Mesendoderm (in vitro differentiated cells): ENCODE data around the gene PSMA1.
A peak's percentile ranks its signal among the peaks of the same experiment; 100 is the strongest.

ENCODE experiments used
- DNase-seq: peaks from one replicate; pipeline ENCODE4 v3.0.0; 2013
- H2AK5ac ChIP-seq: 2 replicates; pipeline ENCODE4 v1.6.1; 2013; ENCODE audit warnings: low read length, inconsistent platforms
- H2BK120ac ChIP-seq: 2 replicates; pipeline ENCODE4 v1.6.1; 2013; ENCODE audit warnings: low read depth, mild to moderate bottlenecking, low read length, moderate library complexity, mixed read lengths
- H2BK15ac ChIP-seq: replicated peaks from 2 replicates; pipeline ENCODE4 v1.6.1; 2013; ENCODE audit warnings: low read depth, mild to moderate bottlenecking, moderate library complexity
- H2BK5ac ChIP-seq: 2 replicates; pipeline ENCODE4 v1.6.1; 2013; ENCODE audit warnings: low read length, inconsistent platforms
- H3K18ac ChIP-seq: 2 replicates; pipeline ENCODE4 v1.6.1; 2013; ENCODE audit warnings: mild to moderate bottlenecking, low read length, mixed read lengths
- H3K23ac ChIP-seq: one replicate; pipeline ENCODE4 v1.6.1; 2013; ENCODE audit warnings: low read length
- H3K27ac ChIP-seq: 2 replicates; pipeline ENCODE4 v1.5.1; 2013; ENCODE audit warnings: low read depth, mild to moderate bottlenecking, inconsistent platforms, low read length, moderate library complexity
- H3K27me3 ChIP-seq: 2 replicates; pipeline ENCODE4 v1.6.1; 2013; ENCODE audit warnings: low read length, control low read depth, mild to moderate bottlenecking, inconsistent platforms; ENCODE audit not compliant: insufficient read depth, poor library complexity
- H3K36me3 ChIP-seq: 2 replicates; pipeline ENCODE4 v1.6.1; 2013; ENCODE audit warnings: low read length, inconsistent platforms; ENCODE audit not compliant: control insufficient read depth, insufficient read depth
- H3K4ac ChIP-seq: one replicate; pipeline ENCODE4 v1.6.1; 2013; ENCODE audit warnings: low read depth, mild to moderate bottlenecking, low read length, moderate library complexity
- H3K4me1 ChIP-seq: 2 replicates; pipeline ENCODE4 v1.6.1; 2013; ENCODE audit warnings: low read depth, low read length, inconsistent platforms; ENCODE audit not compliant: control insufficient read depth
- H3K4me2 ChIP-seq: 2 replicates; pipeline ENCODE4 v1.6.1; 2013; ENCODE audit warnings: low read length
- H3K4me3 ChIP-seq: 2 replicates; pipeline ENCODE4 v1.5.1; 2013; ENCODE audit warnings: mild to moderate bottlenecking, low read length
- H3K56ac ChIP-seq: one replicate; pipeline ENCODE4 v1.6.1; 2013; ENCODE audit warnings: low read length
- H3K79me1 ChIP-seq: 2 replicates; pipeline ENCODE4 v1.6.1; 2013; ENCODE audit warnings: low read length, inconsistent platforms
- H3K79me2 ChIP-seq: 2 replicates; pipeline ENCODE4 v1.6.1; 2013; ENCODE audit warnings: mild to moderate bottlenecking, low read length; ENCODE audit not compliant: control insufficient read depth, insufficient read depth
- H3K9ac ChIP-seq: 2 replicates; pipeline ENCODE4 v1.6.1; 2013; ENCODE audit warnings: low read length, inconsistent platforms
- H4K5ac ChIP-seq: one replicate; pipeline ENCODE4 v1.6.1; 2013; ENCODE audit warnings: low read length
- H4K8ac ChIP-seq: one replicate; pipeline ENCODE4 v1.6.1; 2013; ENCODE audit warnings: low read depth, mild to moderate bottlenecking, control low read depth, low read length, moderate library complexity
- WGBS: extraction: QIAGEN DNeasy Blood & Tissue Kit; methylation state at CpG from one replicate; pipeline ENCODE4 v1.1.7; 2013; ENCODE audit warnings: low lambda C conversion rate, missing lambda C conversion rate; ENCODE audit not compliant: insufficient coverage; ENCODE audit errors: extremely low coverage; 5-methylcytosine and 5-hydroxymethylcytosine counted together

The PSMA1 gene

GRCh38 chr11:14529321-14529720, 9.1 kb upstream of the PSMA1 start:
- no peaks in the 10 kb centered on the region for H3K79me2 ChIP-seq
- no peak overlapping the region for H3K4me3 ChIP-seq
- H4K8ac ChIP-seq = no peak overlapping the region
- no peak overlapping the region for H3K27ac ChIP-seq
- H3K4me2 ChIP-seq = no peak overlapping the region
- H4K5ac ChIP-seq = no peak overlapping the region
- peak overlapping the region; percentile 16 for H3K4ac ChIP-seq
- H3K23ac ChIP-seq = no peak overlapping the region
- H3K36me3 ChIP-seq = no peaks in the 10 kb centered on the region
- H3K4me1 ChIP-seq = peaks cover 5% of the 10 kb centered on the region
- H3K79me1 ChIP-seq = no peaks in the 10 kb centered on the region
- H3K9ac ChIP-seq = no peak overlapping the region
- H2BK15ac ChIP-seq = no peak overlapping the region
- H3K27me3 ChIP-seq = no peaks in the 10 kb centered on the region
- H2AK5ac ChIP-seq = no peak overlapping the region
- WGBS = no CpG with 5 or more reads among the region's 3 CpGs
- DNase-seq = peak; percentile 13
- H2BK120ac ChIP-seq = no peak overlapping the region
- no peak overlapping the region for H2BK5ac ChIP-seq
- no peak overlapping the region for H3K56ac ChIP-seq
- no peak overlapping the region for H3K18ac ChIP-seq

GRCh38 chr11:14522801-14523200, 2.6 kb upstream of the PSMA1 start:
- Histone ChIP-seq H3K4me3 (no peak overlapping the region), H3K27me3 (no peaks in the 10 kb centered on the region), H3K18ac (no peak overlapping the region), H3K23ac (no peak overlapping the region), H3K79me2 (peaks cover 14% of the 10 kb centered on the region), H3K36me3 (no peaks in the 10 kb centered on the region), H4K5ac (no peak overlapping the region), H3K27ac (no peak overlapping the region), H2BK15ac (no peak overlapping the region), H3K4me1 (no peaks in the 10 kb centered on the region), H3K4ac (no peak overlapping the region), H3K9ac (no peak overlapping the region), H3K56ac (no peak overlapping the region), H3K4me2 (no peak overlapping the region), H4K8ac (no peak overlapping the region), H3K79me1 (peaks cover 6% of the 10 kb centered on the region), H2AK5ac (no peak overlapping the region), H2BK5ac (no peak overlapping the region), H2BK120ac (no peak overlapping the region)
- no peak for DNase-seq
- no CpG with 5 or more reads among the region's 1 CpG for WGBS

GRCh38 chr11:14522245-14522644, 2.1 kb upstream of the PSMA1 start:
- Histone ChIP-seq H3K27me3 (no peaks in the 10 kb centered on the region), H3K79me1 (peaks cover 6% of the 10 kb centered on the region), H3K9ac (no peak overlapping the region), H3K36me3 (no peaks in the 10 kb centered on the region), H4K5ac (no peak overlapping the region), H3K4me3 (no peak overlapping the region), H3K56ac (no peak overlapping the region), H2BK5ac (no peak overlapping the region), H3K27ac (no peak overlapping the region), H4K8ac (no peak overlapping the region), H2BK120ac (no peak overlapping the region), H2BK15ac (no peak overlapping the region), H3K79me2 (peaks cover 14% of the 10 kb centered on the region), H3K4me2 (no peak overlapping the region), H3K23ac (no peak overlapping the region), H3K4me1 (no peaks in the 10 kb centered on the region), H3K18ac (no peak overlapping the region), H2AK5ac (no peak overlapping the region), H3K4ac (no peak overlapping the region)
- no CpG with 5 or more reads among the region's 1 CpG for WGBS
- DNase-seq = no peak

DNA sequence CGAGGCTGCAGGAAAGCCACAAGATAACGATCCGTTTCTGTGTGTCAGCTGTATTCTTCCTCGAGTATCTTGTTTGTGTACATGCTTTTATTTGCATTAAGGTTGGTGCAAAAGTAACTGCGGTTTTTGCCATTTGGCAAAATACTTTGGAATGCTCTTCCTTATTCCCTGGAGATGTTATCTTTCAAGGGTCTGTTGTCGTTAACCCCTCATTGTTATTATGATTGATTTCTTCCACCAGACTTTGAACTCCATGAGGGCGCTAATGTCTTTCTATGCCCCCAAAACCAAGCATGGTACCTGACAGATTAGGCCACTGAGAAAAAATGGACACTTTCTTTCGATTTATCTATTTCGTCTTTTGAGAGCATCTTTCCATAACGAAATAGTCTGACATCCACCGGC, 563 bp upstream of the PSMA1 start:
- H2BK15ac ChIP-seq = no peak overlapping the region
- H3K23ac ChIP-seq = no peak overlapping the region
- H3K4ac ChIP-seq = no peak overlapping the region
- no peaks in the 10 kb centered on the region for H3K27me3 ChIP-seq
- no peak overlapping the region for H2BK120ac ChIP-seq
- no peaks in the 10 kb centered on the region for H3K4me1 ChIP-seq
- H3K79me2 ChIP-seq = peaks cover 14% of the 10 kb centered on the region
- peak overlapping the region; percentile 13 for H3K18ac ChIP-seq
- H3K79me1 ChIP-seq = peaks cover 6% of the 10 kb centered on the region
- H3K9ac ChIP-seq = peak overlapping the region; percentile 70
- peak overlapping the region; percentile 49 for H3K4me2 ChIP-seq
- H2AK5ac ChIP-seq = no peak overlapping the region
- DNase-seq = no peak
- H3K36me3 ChIP-seq = no peaks in the 10 kb centered on the region
- H3K56ac ChIP-seq = peak overlapping the region; percentile 85
- H2BK5ac ChIP-seq = no peak overlapping the region
- no peak overlapping the region for H4K8ac ChIP-seq
- H4K5ac ChIP-seq = no peak overlapping the region
- H3K4me3 ChIP-seq = peak overlapping the region; percentile 46
- no CpG with 5 or more reads among the region's 11 CpGs for WGBS
- H3K27ac ChIP-seq = peak overlapping the region; percentile 24

DNA sequence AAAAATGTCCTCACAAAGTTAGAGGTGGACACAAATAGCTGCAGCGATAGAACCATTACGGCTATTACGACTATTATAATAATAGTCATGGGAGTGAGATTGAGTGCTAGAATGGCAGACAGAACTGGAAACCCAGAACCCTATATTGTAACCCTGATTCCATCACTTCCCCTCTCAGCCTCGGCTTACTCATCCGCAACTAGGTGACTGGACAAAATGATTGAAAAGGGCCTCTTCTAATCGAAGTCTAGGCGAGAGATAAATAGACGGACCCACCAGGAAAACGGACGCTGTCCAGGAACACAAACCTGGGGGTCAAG, 629 bp downstream of the PSMA1 start:
- Histone ChIP-seq H3K4me3 (peak overlapping the region; percentile 99), H3K4me2 (peak overlapping the region; percentile 76), H3K27me3 (no peaks in the 10 kb centered on the region), H3K79me2 (peaks cover 14% of the 10 kb centered on the region), H2BK120ac (no peak overlapping the region), H3K23ac (peak overlapping the region; percentile 56), H3K18ac (peak overlapping the region; percentile 72), H3K9ac (peak overlapping the region; percentile 98), H4K8ac (no peak overlapping the region), H4K5ac (peak overlapping the region; percentile 44), H3K27ac (peak overlapping the region; percentile 87), H3K36me3 (no peaks in the 10 kb centered on the region), H2BK5ac (peak overlapping the region; percentile 84), H2BK15ac (no peak overlapping the region), H3K79me1 (peaks cover 6% of the 10 kb centered on the region), H3K4me1 (no peaks in the 10 kb centered on the region), H3K56ac (peak overlapping the region; percentile 98), H2AK5ac (no peak overlapping the region), H3K4ac (peak overlapping the region; percentile 20)
- WGBS = no CpG with 5 or more reads among the region's 10 CpGs
- no peak for DNase-seq

GRCh38 chr11:14518820-14519219, 1.4 kb downstream of the PSMA1 start:
- H3K18ac ChIP-seq = no peak overlapping the region
- H3K79me1 ChIP-seq = peaks cover 6% of the 10 kb centered on the region
- H4K5ac ChIP-seq = no peak overlapping the region
- peak overlapping the region; percentile 98 for H3K9ac ChIP-seq
- H3K56ac ChIP-seq = peak overlapping the region; percentile 45
- no peak for DNase-seq
- H3K4ac ChIP-seq = no peak overlapping the region
- no peak overlapping the region for H2BK15ac ChIP-seq
- no peaks in the 10 kb centered on the region for H3K27me3 ChIP-seq
- WGBS = 100% methylated on average over 2 of the region's 3 CpGs
- H3K23ac ChIP-seq = no peak overlapping the region
- no peaks in the 10 kb centered on the region for H3K4me1 ChIP-seq
- no peak overlapping the region for H2AK5ac ChIP-seq
- no peak overlapping the region for H3K27ac ChIP-seq
- H4K8ac ChIP-seq = no peak overlapping the region
- peak overlapping the region; percentile 6 for H3K4me3 ChIP-seq
- H2BK5ac ChIP-seq = no peak overlapping the region
- peak overlapping the region; percentile 76 for H3K4me2 ChIP-seq
- no peak overlapping the region for H2BK120ac ChIP-seq
- H3K36me3 ChIP-seq = no peaks in the 10 kb centered on the region
- H3K79me2 ChIP-seq = peaks cover 14% of the 10 kb centered on the region
